Measurements from ENCODE around the gene CRISP1. TPM values are rescaled to one million over a fixed set of nuclear protein-coding genes. Genes with fewer than 3 reads are reported as not detected.

CRISP1 gene
- total RNA-seq, 8 experiments from 2014 or later, result 0.15 to 0.43 (median 0.24) TPM; not detected in 5

Other genes starting within 250 kb of the CRISP1 start
- under 1 TPM in 1 of 8 experiments, not detected in 7; 0.28 TPM for gene RHAG, start 229.7 kb downstream of the CRISP1 start, total RNA-seq
- under 1 TPM in 1 of 8 experiments, not detected in 7; 0.29 TPM for gene CRISP2, start 153.0 kb downstream of the CRISP1 start, total RNA-seq
- under 1 TPM in 1 of 8 experiments, not detected in 7; 0.28 TPM for gene CRISP3, start 122.1 kb downstream of the CRISP1 start, total RNA-seq
- under 1 TPM in 1 of 8 experiments, not detected in 7; 0.33 TPM for gene PGK2, start 79.2 kb downstream of the CRISP1 start, total RNA-seq
- gene DEFB114, start 97.6 kb upstream of the CRISP1 start, total RNA-seq, result not detected
- gene DEFB113, start 103.1 kb upstream of the CRISP1 start, total RNA-seq, result not detected
- gene DEFB110, start 155.5 kb upstream of the CRISP1 start, total RNA-seq, result not detected
- not detected for gene DEFB112, start 183.4 kb upstream of the CRISP1 start, total RNA-seq

Measured in motor neuron (in vitro differentiated cells).